GM23338 (cell line): ENCODE measurements around the gene TMPRSS5. TPM values are rescaled to one million over a fixed set of nuclear protein-coding genes. Genes with fewer than 3 reads are reported as not detected.
A peak's percentile ranks its signal among the peaks of the same experiment; 100 is the strongest.

Experiments
- ATAC-seq: fragments of 200-7000 bp; cut with Tn5 transposase; 3 replicates; pipeline ENCODE4 v1.9.1; 2020
- DNase-seq: peaks from one replicate; pipeline ENCODE4 v3.0.0-alpha.2; 2015; ENCODE audit warnings: low spot score
- H2AFZ ChIP-seq: fragments of 200-600 bp; sonication (generic); 2 replicates; pipeline ENCODE4 v1.8.0; 2016; ENCODE audit warnings: antibody characterized with exemption, mild to moderate bottlenecking, moderate library complexity
- H3F3A ChIP-seq: fragments of 200-600 bp; sonication (generic); replicated peaks from 2 replicates; pipeline ENCODE4 v1.8.0; 2017; ENCODE audit warnings: antibody characterized with exemption, mixed run types, low read depth
- H3K27ac ChIP-seq: fragments of 200-600 bp; sonication (generic); 2 replicates; pipeline ENCODE4 v1.6.1; 2016; ENCODE audit warnings: low read depth
- H3K27me3 ChIP-seq: fragments of 200-600 bp; sonication (generic); 2 replicates; pipeline ENCODE4 v1.8.0; 2016; ENCODE audit warnings: mild to moderate bottlenecking, mixed run types, moderate library complexity; ENCODE audit not compliant: insufficient read depth
- H3K36me3 ChIP-seq: fragments of 200-600 bp; sonication (generic); 2 replicates; pipeline ENCODE4 v1.8.0; 2016; ENCODE audit warnings: mild to moderate bottlenecking; ENCODE audit not compliant: insufficient read depth
- H3K4me1 ChIP-seq: fragments of 200-600 bp; sonication (generic); 2 replicates; pipeline ENCODE4 v1.8.0; 2016; ENCODE audit warnings: mild to moderate bottlenecking, moderate library complexity; ENCODE audit not compliant: insufficient read depth
- H3K4me2 ChIP-seq: fragments of 200-600 bp; sonication (generic); 2 replicates; pipeline ENCODE4 v1.7.1; 2017; ENCODE audit warnings: mixed run types
- H3K4me3 ChIP-seq: fragments of 200-600 bp; sonication (generic); 2 replicates; pipeline ENCODE4 v1.6.1; 2016; ENCODE audit warnings: mixed run types
- H3K79me2 ChIP-seq: fragments of 200-600 bp; sonication (generic); replicated peaks from 2 replicates; pipeline ENCODE4 v1.8.0; 2017; ENCODE audit warnings: mild to moderate bottlenecking; ENCODE audit not compliant: insufficient read depth
- H3K9me2 ChIP-seq: fragments of 200-600 bp; sonication (generic); 2 replicates; pipeline ENCODE4 v1.8.0; 2017; ENCODE audit not compliant: insufficient read depth
- H4K20me1 ChIP-seq: fragments of 200-600 bp; sonication (generic); replicated peaks from 2 replicates; pipeline ENCODE4 v1.8.0; 2017; ENCODE audit warnings: mild to moderate bottlenecking; ENCODE audit not compliant: insufficient read depth
- H3K27ac Mint-ChIP-seq: 2 replicates; pipeline ENCODE4 v1.8.0; 2020; ENCODE audit warnings: inconsistent platforms, mild to moderate bottlenecking, moderate library complexity, mixed read lengths
- H3K27me3 Mint-ChIP-seq: 3 replicates; pipeline ENCODE4 v1.8.0; 2022; ENCODE audit warnings: low read depth, mild to moderate bottlenecking, moderate library complexity, mixed read lengths, inconsistent platforms; ENCODE audit not compliant: insufficient read depth, poor library complexity
- H3K36me3 Mint-ChIP-seq: 3 replicates; pipeline ENCODE4 v1.8.0; 2021; ENCODE audit warnings: low read depth, mild to moderate bottlenecking, inconsistent platforms, moderate library complexity, mixed read lengths
- H3K4me1 Mint-ChIP-seq: 3 replicates; pipeline ENCODE4 v1.8.0; 2020; ENCODE audit warnings: mild to moderate bottlenecking, inconsistent platforms, mixed read lengths
- H3K4me3 Mint-ChIP-seq: 3 replicates; pipeline ENCODE4 v1.8.0; 2021; ENCODE audit warnings: moderate library complexity, mild to moderate bottlenecking, inconsistent platforms, mixed read lengths
- H3K9me3 Mint-ChIP-seq: 3 replicates; pipeline ENCODE4 v1.8.0; 2020; ENCODE audit warnings: moderate library complexity, mild to moderate bottlenecking, inconsistent platforms, mixed read lengths
- CREB1 ChIP-seq: fragments of 250-450 bp; sonication (Bioruptor Pico); IDR thresholded peaks from 2 replicates; pipeline ENCODE4 v1.5.0; 2020; ENCODE audit warnings: low read depth, mild to moderate bottlenecking, moderate library complexity
- CTCF ChIP-seq, 2 experiments: fragments of 200-600 bp in 1 of 2; sonication (generic) in 1 of 2; conservative IDR thresholded peaks; 2 replicates each; pipeline versions ENCODE4 v1.5.1 to v1.6.1; 2016 to 2017; ENCODE audit warnings: antibody characterized with exemption in 2 of 2, low read depth in 2 of 2, mild to moderate bottlenecking in 2 of 2, moderate library complexity in 1 of 2
- EZH2 ChIP-seq: fragments of 200-600 bp; sonication (generic); IDR thresholded peaks from one replicate; pipeline ENCODE4 v1.8.0; 2017; ENCODE audit warnings: antibody characterized with exemption, mild to moderate bottlenecking, low read depth; ENCODE audit not compliant: unreplicated experiment
- EZH2phosphoT487 ChIP-seq: fragments of 200-600 bp; sonication (generic); IDR thresholded peaks from one replicate; pipeline ENCODE4 v1.8.1; 2018; ENCODE audit warnings: antibody characterized with exemption; ENCODE audit not compliant: unreplicated experiment
- NANOG ChIP-seq: IDR thresholded peaks from 2 replicates; pipeline ENCODE4 v1.6.1; 2016; ENCODE audit warnings: antibody characterized with exemption, borderline replicate concordance
- POLR2AphosphoS5 ChIP-seq: IDR thresholded peaks from 2 replicates; pipeline ENCODE4 v1.6.1; 2016; ENCODE audit warnings: antibody characterized with exemption, low read depth
- ZNF114 ChIP-seq: fragments of 250-450 bp; sonication (Bioruptor Pico); IDR thresholded peaks from 2 replicates; pipeline ENCODE4 v1.5.0; 2020; ENCODE audit warnings: mild to moderate bottlenecking, moderate library complexity
- polyA plus RNA-seq: library from polyadenylated mRNA; unstranded; fragments of >200 nt; fragmentation: Nextera tagmentation; extraction: Ambion mirVana; gene quantifications from 2 replicates; pipeline ENCODE4 v1.2.1, GENCODE V29; 2016
- total RNA-seq: library from RNA; depleted of rRNA; stranded (reverse); fragments of >200 nt; shearing (Covaris generic); gene quantifications from 2 replicates; pipeline ENCODE4 v1.2.3, GENCODE V29; 2014
- TF ChIP-seq, protein P1 (sequence below): IDR thresholded peaks from one replicate; pipeline ENCODE4 v1.6.1; 2018; ENCODE audit warnings: antibody characterized with exemption; ENCODE audit not compliant: unreplicated experiment

TMPRSS5 gene
- total and polyA plus RNA-seq, 2 experiments from 2014 or later, result not detected

- TF ChIP-seq CTCF (conservative IDR thresholded peaks at IDR 0.05; ENCODE audit: low read depth in 2 of 2) (no peak), POLR2AphosphoS5 (no peak), EZH2 (no peak), ZNF114 (CRISPR knock-in tag) (no peak), CREB1 (CRISPR knock-in tag) (no peak), NANOG (no peak)
Observed at GRCh38 chr11:113732092-113732491, 26.0 kb upstream of the TMPRSS5 start (continued).

- Histone ChIP-seq H3K4me2 (no peak overlapping the region), H3K27me3 (no peaks in the 10 kb centered on the region), H3K36me3 (0 out of 2 replicates have a peak, but pooled peaks cover 3% of the 10 kb centered on the region), H4K20me1 (no peaks in the 10 kb centered on the region; the same call in 1 of the 2 replicates), H3K27ac (no peak overlapping the region), H3K79me2 (no peaks in the 10 kb centered on the region), H3K9me2 (no peaks in the 10 kb centered on the region), H2AFZ (no peak overlapping the region), H3K4me3 (no peak overlapping the region), H3K4me1 (no peaks in the 10 kb centered on the region), H3F3A (no peaks in the 10 kb centered on the region)
- Mint-ChIP-seq H3K4me3 (no peak overlapping the region), H3K9me3 (no peaks in the 10 kb centered on the region), H3K27me3 (no peaks in the 10 kb centered on the region), H3K36me3 (peaks cover 15% of the 10 kb centered on the region; the same call in 2 of the 3 replicates), H3K4me1 (no peaks in the 10 kb centered on the region; the same call in 2 of the 3 replicates), H3K27ac (no peak overlapping the region)
- DNase-seq (peak; percentile 72), ATAC-seq (peak; percentile 88)
- TF ChIP-seq NANOG (no peak), CTCF (conservative IDR thresholded peaks at IDR 0.05; ENCODE audit: low read depth in 2 of 2) (peak; percentile 68 to 88)
Observed at GRCh38 chr11:113730887-113731726, 25.0 kb upstream of the TMPRSS5 start.

- H3K9me3 Mint-ChIP-seq, result no peaks in the 10 kb centered on the region
- Histone ChIP-seq H3K4me2 (no peak overlapping the region), H2AFZ (no peak overlapping the region), H3K27ac (no peak overlapping the region), H4K20me1 (no peaks in the 10 kb centered on the region; the same call in 1 of the 2 replicates), H3K79me2 (no peaks in the 10 kb centered on the region), H3K9me2 (no peaks in the 10 kb centered on the region), H3K4me3 (no peak overlapping the region), H3K4me1 (no peaks in the 10 kb centered on the region), H3F3A (no peaks in the 10 kb centered on the region), H3K27me3 (no peaks in the 10 kb centered on the region), H3K36me3 (0 out of 2 replicates have a peak, but pooled peaks cover 3% of the 10 kb centered on the region)
- peaks cover 11% of the 10 kb centered on the region; the same call in 2 of the 3 replicates for H3K36me3 Mint-ChIP-seq
- no peaks in the 10 kb centered on the region for H3K27me3 Mint-ChIP-seq
- no peak overlapping the region for H3K4me3 Mint-ChIP-seq
- peak; percentile 20 for DNase-seq
- peak; percentile 66 for ATAC-seq
- no peak for TF ChIP-seq EZH2phosphoT487
- TF ChIP-seq, protein P1, sequence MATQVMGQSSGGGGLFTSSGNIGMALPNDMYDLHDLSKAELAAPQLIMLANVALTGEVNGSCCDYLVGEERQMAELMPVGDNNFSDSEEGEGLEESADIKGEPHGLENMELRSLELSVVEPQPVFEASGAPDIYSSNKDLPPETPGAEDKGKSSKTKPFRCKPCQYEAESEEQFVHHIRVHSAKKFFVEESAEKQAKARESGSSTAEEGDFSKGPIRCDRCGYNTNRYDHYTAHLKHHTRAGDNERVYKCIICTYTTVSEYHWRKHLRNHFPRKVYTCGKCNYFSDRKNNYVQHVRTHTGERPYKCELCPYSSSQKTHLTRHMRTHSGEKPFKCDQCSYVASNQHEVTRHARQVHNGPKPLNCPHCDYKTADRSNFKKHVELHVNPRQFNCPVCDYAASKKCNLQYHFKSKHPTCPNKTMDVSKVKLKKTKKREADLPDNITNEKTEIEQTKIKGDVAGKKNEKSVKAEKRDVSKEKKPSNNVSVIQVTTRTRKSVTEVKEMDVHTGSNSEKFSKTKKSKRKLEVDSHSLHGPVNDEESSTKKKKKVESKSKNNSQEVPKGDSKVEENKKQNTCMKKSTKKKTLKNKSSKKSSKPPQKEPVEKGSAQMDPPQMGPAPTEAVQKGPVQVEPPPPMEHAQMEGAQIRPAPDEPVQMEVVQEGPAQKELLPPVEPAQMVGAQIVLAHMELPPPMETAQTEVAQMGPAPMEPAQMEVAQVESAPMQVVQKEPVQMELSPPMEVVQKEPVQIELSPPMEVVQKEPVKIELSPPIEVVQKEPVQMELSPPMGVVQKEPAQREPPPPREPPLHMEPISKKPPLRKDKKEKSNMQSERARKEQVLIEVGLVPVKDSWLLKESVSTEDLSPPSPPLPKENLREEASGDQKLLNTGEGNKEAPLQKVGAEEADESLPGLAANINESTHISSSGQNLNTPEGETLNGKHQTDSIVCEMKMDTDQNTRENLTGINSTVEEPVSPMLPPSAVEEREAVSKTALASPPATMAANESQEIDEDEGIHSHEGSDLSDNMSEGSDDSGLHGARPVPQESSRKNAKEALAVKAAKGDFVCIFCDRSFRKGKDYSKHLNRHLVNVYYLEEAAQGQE, result no peak
- TF ChIP-seq POLR2AphosphoS5, result no peak
- no peak for TF ChIP-seq CREB1 (CRISPR knock-in tag)
- TF ChIP-seq ZNF114 (CRISPR knock-in tag), result no peak
- TF ChIP-seq CTCF (conservative IDR thresholded peaks at IDR 0.05; ENCODE audit: low read depth in 2 of 2), result no peak
- H3K4me1 Mint-ChIP-seq, result no peaks in the 10 kb centered on the region; the same call in 2 of the 3 replicates
- no peak overlapping the region for H3K27ac Mint-ChIP-seq
Observed at GRCh38 chr11:113729456-113729855, 23.3 kb upstream of the TMPRSS5 start.
